Central memory CD8-positive, alpha-beta T cell (primary cell): Measurements from ENCODE around the gene SNX25.

ENCODE experiments used
- ATAC-seq: fragments of 150-1000 bp; cut with Tn5 transposase; replicated peaks from 2 replicates; pipeline ENCODE4 v1.10.0; 2022; ENCODE audit warnings: mild to moderate bottlenecking, moderate FRiP score, moderate number of reproducible peaks; ENCODE audit not compliant: poor library complexity, severe bottlenecking; ENCODE audit errors: extremely low read depth
- DNase-seq, 2 donors: peaks; one replicate each; pipeline ENCODE4 v3.0.0; 2021; ENCODE audit warnings: low spot score in 2 of 2
- H3K27ac Mint-ChIP-seq: one replicate; pipeline ENCODE4 v1.8.0; 2022; ENCODE audit warnings: low read depth, mild to moderate bottlenecking, moderate library complexity, mixed read lengths
- H3K27me3 Mint-ChIP-seq: one replicate; pipeline ENCODE4 v1.8.0; 2022; ENCODE audit warnings: mixed read lengths
- H3K36me3 Mint-ChIP-seq: one replicate; pipeline ENCODE4 v1.8.0; 2022; ENCODE audit warnings: mild to moderate bottlenecking, moderate library complexity, mixed read lengths; ENCODE audit not compliant: insufficient read depth
- H3K4me1 Mint-ChIP-seq: one replicate; pipeline ENCODE4 v1.8.0; 2022; ENCODE audit warnings: mixed read lengths
- H3K4me3 Mint-ChIP-seq: one replicate; pipeline ENCODE4 v1.8.0; 2022; ENCODE audit warnings: mild to moderate bottlenecking, moderate library complexity, mixed read lengths
- H3K9me3 Mint-ChIP-seq: one replicate; pipeline ENCODE4 v1.8.0; 2022; ENCODE audit warnings: mixed read lengths

Gene SNX25

GRCh38 chr4:185259719-185260118 lies 50.3 kb downstream of the SNX25 start:
- Mint-ChIP-seq H3K4me1 (peaks cover 6% of the 10 kb centered on the region), H3K27me3 (no peaks in the 10 kb centered on the region), H3K4me3 (no peak overlapping the region), H3K27ac (no peak overlapping the region), H3K9me3 (no peaks in the 10 kb centered on the region), H3K36me3 (peaks cover 4% of the 10 kb centered on the region)
- DNase-seq: no peak
- ATAC-seq: no peak

- Mint-ChIP-seq H3K36me3 (peaks cover 2% of the 10 kb centered on the region), H3K9me3 (no peaks in the 10 kb centered on the region), H3K4me1 (peaks cover 5% of the 10 kb centered on the region), H3K4me3 (no peak overlapping the region), H3K27me3 (no peaks in the 10 kb centered on the region), H3K27ac (no peak overlapping the region)
- no peak for DNase-seq
- no peak for ATAC-seq
Observed at GRCh38 chr4:185261946-185262345, 52.5 kb downstream of the SNX25 start.

DNA sequence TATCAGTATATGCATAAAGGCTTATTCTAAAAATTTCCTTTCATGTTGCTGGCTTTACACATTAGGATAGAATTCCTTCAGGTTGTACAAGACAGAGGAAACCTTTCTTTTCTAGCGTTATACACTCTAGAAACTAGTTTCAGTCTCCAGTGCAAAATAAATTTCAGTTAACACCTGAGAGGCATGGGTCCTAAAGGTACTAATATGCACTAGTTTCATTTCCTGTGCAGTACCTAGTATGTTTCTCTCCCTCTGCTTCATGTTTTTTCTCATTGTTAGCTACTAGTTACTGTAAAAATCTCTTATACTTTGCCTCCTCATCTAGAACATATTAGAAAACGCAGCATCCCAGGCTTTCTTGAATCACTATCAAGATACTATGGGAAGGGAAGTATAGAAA lies 54.0 kb downstream of the SNX25 start:
- Mint-ChIP-seq H3K27ac (no peak overlapping the region), H3K27me3 (no peaks in the 10 kb centered on the region), H3K4me1 (peaks cover 5% of the 10 kb centered on the region), H3K4me3 (no peak overlapping the region), H3K36me3 (peaks cover 7% of the 10 kb centered on the region), H3K9me3 (no peaks in the 10 kb centered on the region)
- ATAC-seq: no peak
- DNase-seq: no peak

- no peak overlapping the region for H3K27ac Mint-ChIP-seq
- H3K4me3 Mint-ChIP-seq: no peak overlapping the region
- DNase-seq: no peak
- no peaks in the 10 kb centered on the region for H3K9me3 Mint-ChIP-seq
- peaks cover 5% of the 10 kb centered on the region for H3K4me1 Mint-ChIP-seq
- H3K36me3 Mint-ChIP-seq: peaks cover 9% of the 10 kb centered on the region
- no peak for ATAC-seq
- H3K27me3 Mint-ChIP-seq: no peaks in the 10 kb centered on the region
Observed at GRCh38 chr4:185265942-185266341, 56.5 kb downstream of the SNX25 start.

- Mint-ChIP-seq H3K27ac (no peak overlapping the region), H3K36me3 (peaks cover 10% of the 10 kb centered on the region), H3K9me3 (no peaks in the 10 kb centered on the region), H3K27me3 (no peaks in the 10 kb centered on the region), H3K4me3 (no peak overlapping the region), H3K4me1 (no peaks in the 10 kb centered on the region)
- DNase-seq (no peak), ATAC-seq (no peak)
Observed at GRCh38 chr4:185269286-185269685, 59.9 kb downstream of the SNX25 start.

GRCh38 chr4:185270037-185270436 lies 60.6 kb downstream of the SNX25 start:
- Mint-ChIP-seq H3K27me3 (no peaks in the 10 kb centered on the region), H3K36me3 (peaks cover 10% of the 10 kb centered on the region), H3K9me3 (no peaks in the 10 kb centered on the region), H3K27ac (no peak overlapping the region), H3K4me3 (no peak overlapping the region), H3K4me1 (no peaks in the 10 kb centered on the region)
- ATAC-seq: no peak
- DNase-seq: no peak

- no peaks in the 10 kb centered on the region for H3K9me3 Mint-ChIP-seq
- H3K36me3 Mint-ChIP-seq: peaks cover 10% of the 10 kb centered on the region
Observed at GRCh38 chr4:185270885-185271284, 61.5 kb downstream of the SNX25 start.

DNA sequence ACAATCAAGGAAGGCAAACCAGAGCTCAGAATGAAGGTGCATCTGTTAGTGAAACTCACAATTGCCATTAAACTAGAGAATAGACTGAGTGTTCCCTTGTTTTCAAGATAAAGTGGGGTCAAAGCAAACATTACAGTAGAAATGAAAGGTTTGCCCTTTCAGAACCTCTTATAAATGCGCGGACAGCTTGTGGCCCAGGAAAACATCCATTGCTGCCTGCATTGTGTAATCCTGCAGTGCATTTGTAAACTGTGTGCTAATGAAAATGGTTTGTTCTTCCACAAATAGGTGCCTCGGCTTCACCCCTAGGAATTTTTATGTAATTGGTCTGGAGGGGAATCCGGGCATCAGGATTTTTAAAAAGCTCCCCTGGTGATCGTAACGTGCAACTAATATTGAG lies 62.8 kb downstream of the SNX25 start:
- Mint-ChIP-seq H3K4me3 (no peak overlapping the region), H3K36me3 (peaks cover 10% of the 10 kb centered on the region), H3K27me3 (no peaks in the 10 kb centered on the region), H3K27ac (no peak overlapping the region), H3K9me3 (no peaks in the 10 kb centered on the region), H3K4me1 (no peaks in the 10 kb centered on the region)
- no peak for ATAC-seq
- no peak for DNase-seq

More at GRCh38 chr4:185270885-185271284, 61.5 kb downstream of the SNX25 start:
- Mint-ChIP-seq H3K4me3 (no peak overlapping the region), H3K27ac (no peak overlapping the region), H3K4me1 (no peaks in the 10 kb centered on the region), H3K27me3 (no peaks in the 10 kb centered on the region)
- no peak for ATAC-seq
- DNase-seq: no peak

DNA sequence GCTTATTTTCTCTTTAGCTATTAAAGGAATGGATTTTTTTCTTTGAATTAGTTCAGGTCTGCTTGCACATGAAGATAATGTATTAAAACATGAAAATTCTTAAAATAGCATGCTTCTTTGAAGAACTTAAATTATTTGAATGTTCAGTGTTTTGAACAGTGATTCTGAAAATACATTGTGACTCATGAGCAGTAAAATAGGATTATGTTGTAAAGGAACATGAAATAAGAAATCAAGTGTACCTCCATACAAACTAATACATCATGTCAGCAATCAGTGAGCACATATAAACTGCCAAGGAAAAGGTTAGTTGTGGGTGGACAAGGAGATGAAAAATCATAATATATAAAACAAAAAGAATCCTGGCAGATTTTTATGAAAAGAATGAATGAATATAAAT lies 66.1 kb downstream of the SNX25 start:
- no peaks in the 10 kb centered on the region for H3K27me3 Mint-ChIP-seq
- H3K36me3 Mint-ChIP-seq: peaks cover 3% of the 10 kb centered on the region
- no peak overlapping the region for H3K4me3 Mint-ChIP-seq
- H3K4me1 Mint-ChIP-seq: no peaks in the 10 kb centered on the region
- no peaks in the 10 kb centered on the region for H3K9me3 Mint-ChIP-seq
- H3K27ac Mint-ChIP-seq: no peak overlapping the region
- DNase-seq (no peak), ATAC-seq (no peak)

DNA sequence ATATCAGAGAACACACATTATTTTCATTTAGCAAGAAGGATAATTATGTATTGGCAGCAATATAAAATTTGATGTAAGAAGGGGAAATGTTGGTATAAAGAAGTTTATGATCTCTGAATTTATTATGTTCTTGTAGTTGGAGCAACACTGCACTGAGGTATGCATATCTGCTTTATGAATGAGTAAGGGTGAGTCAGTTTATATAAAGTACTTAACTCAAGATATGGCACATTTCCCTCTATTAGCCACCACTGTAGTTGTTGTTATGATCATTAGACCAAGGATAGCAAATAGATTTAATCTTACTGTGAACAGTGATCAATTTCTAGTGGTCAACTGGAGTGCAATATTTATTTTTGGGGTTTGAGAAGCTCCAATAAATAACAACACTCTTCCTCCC lies 66.6 kb downstream of the SNX25 start:
- Mint-ChIP-seq H3K4me1 (no peaks in the 10 kb centered on the region), H3K27ac (no peak overlapping the region), H3K4me3 (no peak overlapping the region), H3K36me3 (peaks cover 3% of the 10 kb centered on the region), H3K27me3 (no peaks in the 10 kb centered on the region), H3K9me3 (no peaks in the 10 kb centered on the region)
- ATAC-seq (no peak), DNase-seq (no peak)

- Mint-ChIP-seq H3K4me3 (no peak overlapping the region), H3K9me3 (no peaks in the 10 kb centered on the region), H3K27me3 (no peaks in the 10 kb centered on the region), H3K27ac (no peak overlapping the region), H3K36me3 (peaks cover 3% of the 10 kb centered on the region), H3K4me1 (no peaks in the 10 kb centered on the region)
- DNase-seq: no peak
- ATAC-seq: no peak
Observed at GRCh38 chr4:185278716-185279115, 69.3 kb downstream of the SNX25 start.

GRCh38 chr4:185280608-185281007 lies 71.2 kb downstream of the SNX25 start:
- no peaks in the 10 kb centered on the region for H3K27me3 Mint-ChIP-seq
- no peaks in the 10 kb centered on the region for H3K4me1 Mint-ChIP-seq
- no peaks in the 10 kb centered on the region for H3K36me3 Mint-ChIP-seq
- DNase-seq: no peak
- H3K9me3 Mint-ChIP-seq: no peaks in the 10 kb centered on the region
- no peak overlapping the region for H3K4me3 Mint-ChIP-seq
- H3K27ac Mint-ChIP-seq: no peak overlapping the region
- ATAC-seq: no peak

DNA sequence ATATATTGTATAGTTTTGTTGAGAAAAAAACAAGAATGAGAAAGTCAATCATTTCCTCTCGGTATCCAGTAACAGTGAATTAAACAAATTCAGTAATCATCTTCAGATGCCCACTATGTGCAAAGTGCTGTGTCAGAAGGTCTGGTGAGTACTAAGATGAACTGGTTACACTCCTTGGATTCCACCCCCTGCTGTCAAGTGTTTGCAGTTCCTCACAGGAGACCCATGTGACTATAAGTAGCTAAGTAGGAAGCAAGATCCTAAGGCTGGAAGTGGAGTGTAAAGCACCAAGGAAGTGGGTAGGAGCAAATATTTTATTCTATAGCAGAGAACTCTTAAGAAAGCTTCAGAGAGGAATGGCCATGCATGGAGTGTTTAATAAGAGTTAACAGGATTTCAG lies 73.6 kb downstream of the SNX25 start:
- Mint-ChIP-seq H3K27ac (no peak overlapping the region), H3K27me3 (no peaks in the 10 kb centered on the region), H3K4me3 (no peak overlapping the region), H3K9me3 (no peaks in the 10 kb centered on the region), H3K36me3 (no peaks in the 10 kb centered on the region), H3K4me1 (no peaks in the 10 kb centered on the region)
- ATAC-seq (no peak), DNase-seq (no peak)

DNA sequence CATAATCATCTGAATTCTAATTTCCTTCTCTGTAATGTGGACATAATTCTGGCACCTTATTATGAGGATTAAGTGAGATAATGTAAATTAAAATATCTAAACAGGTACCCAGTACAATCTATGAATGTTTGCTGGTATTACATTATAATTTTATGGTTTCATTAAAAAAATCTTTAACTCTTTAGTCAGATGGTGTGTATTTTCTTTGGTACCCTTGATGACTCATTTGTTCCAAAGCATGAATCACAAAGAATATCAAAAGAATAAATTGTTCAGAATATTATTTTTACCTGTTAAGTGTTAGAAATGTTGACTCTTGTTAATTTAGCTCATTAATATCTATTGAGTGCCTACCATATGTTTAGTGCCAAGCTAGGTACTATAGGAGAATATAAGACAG lies 74.3 kb downstream of the SNX25 start:
- H3K9me3 Mint-ChIP-seq: no peaks in the 10 kb centered on the region
- no peak overlapping the region for H3K4me3 Mint-ChIP-seq
- no peak for DNase-seq

More for the DNA sequence above, 74.3 kb downstream of the SNX25 start:
- no peak overlapping the region for H3K27ac Mint-ChIP-seq
- H3K36me3 Mint-ChIP-seq: no peaks in the 10 kb centered on the region
- no peaks in the 10 kb centered on the region for H3K27me3 Mint-ChIP-seq
- no peak for ATAC-seq
- no peaks in the 10 kb centered on the region for H3K4me1 Mint-ChIP-seq
